ENCODE results near the gene PRSS57. TPM values are rescaled to one million over a fixed set of nuclear protein-coding genes. Genes with fewer than 3 reads are reported as not detected.

Gene PRSS57
- total and polyA plus RNA-seq, 12 donors, result 0.06 TPM; not detected in 11

GRCh38 chr19:651991-652390 lies 43.3 kb downstream of the PRSS57 start:
- Histone ChIP-seq H3K27me3 (no peaks in the 10 kb centered on the region), H3K36me3 (peaks cover 5 to 85% (median 39%) of the 10 kb centered on the region in 9 donors), H3K4me1 (peaks cover under 1 to 12% (median 4%) of the 10 kb centered on the region in 9 donors), H3K9me3 (no peaks in the 10 kb centered on the region), H3K4me3 (no peak overlapping the region), H3K27ac (no peak overlapping the region)
- DNase-seq (no peak), ATAC-seq (no peak)
- no peak for TF ChIP-seq CTCF (IDR thresholded peaks at IDR 0.05)
- WGBS, 2 donors, result 89% methylated on average over 24 of the region's 24 CpGs
- intact Hi-C loops (cut with DNase I), result no loop called here

- no peak for TF ChIP-seq CTCF (IDR thresholded peaks at IDR 0.05)
- peaks cover 0 to 5% (median 0%) of the 10 kb centered on the region in 9 donors for H3K4me1 ChIP-seq
- DNase-seq (no peak), ATAC-seq (no peak)
- H3K36me3 ChIP-seq, result peaks cover 5 to 93% (median 43%) of the 10 kb centered on the region in 9 donors
- H3K9me3 ChIP-seq, result no peaks in the 10 kb centered on the region
- H3K27ac ChIP-seq, result no peak overlapping the region
- 93 to 94% methylated on average over 58 of the region's 58 CpGs for WGBS, 2 donors
- no peak overlapping the region for H3K4me3 ChIP-seq
- intact Hi-C loops (cut with DNase I), result no loop called here
- H3K27me3 ChIP-seq, result no peaks in the 10 kb centered on the region
Measured at GRCh38 chr19:651114-651818, 44.0 kb downstream of the PRSS57 start.

GRCh38 chr19:650121-650520 lies 45.1 kb downstream of the PRSS57 start:
- WGBS, 2 donors, result 89% methylated on average over 11 of the region's 11 CpGs
- intact Hi-C loops (cut with DNase I), result no loop called here
- Histone ChIP-seq H3K4me3 (no peak overlapping the region), H3K9me3 (no peaks in the 10 kb centered on the region), H3K36me3 (peaks cover 5 to 95% (median 43%) of the 10 kb centered on the region in 9 donors), H3K27me3 (no peaks in the 10 kb centered on the region), H3K27ac (no peak overlapping the region), H3K4me1 (no peaks in the 10 kb centered on the region)
- no peak for TF ChIP-seq CTCF (IDR thresholded peaks at IDR 0.05)
- DNase-seq (no peak), ATAC-seq (no peak)

DNA sequence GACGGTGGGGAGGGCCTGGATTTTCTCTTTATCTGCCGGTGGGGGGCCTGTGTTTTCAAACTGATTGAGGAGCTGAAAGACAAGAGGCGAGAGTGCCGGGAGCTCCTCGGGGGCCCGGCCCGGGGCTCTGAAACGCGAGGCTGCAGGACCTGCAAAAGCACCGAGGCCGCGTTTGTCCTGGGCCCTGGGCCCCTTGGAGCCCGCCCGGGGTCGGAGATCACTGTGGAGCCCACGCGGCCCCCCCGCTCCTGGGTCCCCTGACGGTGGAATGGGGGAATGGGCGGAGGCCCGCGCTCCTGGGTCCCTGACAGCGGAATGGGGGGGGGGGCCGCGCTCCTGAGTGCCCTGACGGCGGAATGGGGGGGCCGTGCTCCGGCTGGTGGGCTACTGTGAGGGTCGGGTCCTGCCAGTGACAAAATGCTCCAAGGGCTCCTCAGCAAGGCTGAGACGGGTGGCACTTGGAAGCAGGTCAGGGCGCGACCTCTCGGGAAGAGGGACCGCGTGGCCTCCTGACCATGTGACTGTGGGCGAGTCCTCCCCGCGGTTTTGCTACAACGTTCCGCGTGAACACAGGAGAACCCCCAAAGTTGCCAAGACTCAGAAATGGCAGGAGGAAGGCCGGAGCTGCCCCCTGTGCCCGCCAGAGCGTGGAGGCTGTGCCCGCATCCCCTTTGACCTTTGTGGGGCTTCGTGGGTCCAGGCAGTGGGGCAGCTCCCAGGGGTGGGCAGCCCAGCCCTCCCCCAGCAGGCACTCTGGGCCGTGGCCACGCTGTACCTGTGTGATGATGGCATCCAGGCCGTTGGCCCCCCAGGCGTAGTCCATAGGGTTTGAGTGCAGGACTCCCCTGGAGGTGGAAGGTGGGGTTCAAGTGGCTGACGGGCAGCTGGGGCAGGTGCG lies 46.1 kb downstream of the PRSS57 start:
- WGBS, 2 donors, result 91 to 92% methylated on average over 52 to 53 of the region's 53 CpGs
- Histone ChIP-seq H3K9me3 (no peaks in the 10 kb centered on the region), H3K27me3 (no peaks in the 10 kb centered on the region), H3K4me3 (no peak overlapping the region), H3K27ac (no peak overlapping the region), H3K4me1 (no peaks in the 10 kb centered on the region), H3K36me3 (peaks cover 5 to 93% (median 43%) of the 10 kb centered on the region in 9 donors)
- peak in 1 of 2 donors; percentile 14 for DNase-seq
- ATAC-seq, result no peak
- TF ChIP-seq CTCF (IDR thresholded peaks at IDR 0.05), result no peak
- intact Hi-C loops (cut with DNase I), result no loop called here
